ENCODE results near the gene C19orf67.
A peak's percentile ranks its signal among the peaks of the same experiment; 100 is the strongest.

The C19orf67 gene

GRCh38 chr19:14107581-14108461, 22.2 kb upstream of the C19orf67 start:
- DNase-seq, result peak; percentile 73

GRCh38 chr19:14106840-14107239, 21.3 kb upstream of the C19orf67 start:
- peak; percentile 58 for DNase-seq

GRCh38 chr19:14105680-14106079, 20.1 kb upstream of the C19orf67 start:
- DNase-seq, result no peak

GRCh38 chr19:14103310-14103709, 17.7 kb upstream of the C19orf67 start:
- DNase-seq, result peak; percentile 22

GRCh38 chr19:14102756-14103155, 17.2 kb upstream of the C19orf67 start:
- peak; percentile 11 for DNase-seq

GRCh38 chr19:14102102-14102696, 16.6 kb upstream of the C19orf67 start:
- DNase-seq, result no peak

GRCh38 chr19:14101003-14101545, 15.5 kb upstream of the C19orf67 start:
- DNase-seq, result no peak

- no peak for DNase-seq
Observed at GRCh38 chr19:14097532-14098151, 12.1 kb upstream of the C19orf67 start.

- DNase-seq, result peak; percentile 11
Observed at GRCh38 chr19:14096272-14096992, 10.8 kb upstream of the C19orf67 start.

GRCh38 chr19:14094854-14095253, 9.3 kb upstream of the C19orf67 start:
- DNase-seq, result no peak

- DNase-seq, result no peak
Observed at GRCh38 chr19:14093117-14093823, 7.7 kb upstream of the C19orf67 start.

- DNase-seq, result peak; percentile 58
Observed at GRCh38 chr19:14091813-14092462, 6.4 kb upstream of the C19orf67 start.

- peak; percentile 80 for DNase-seq
Observed at GRCh38 chr19:14091081-14091812, 5.7 kb upstream of the C19orf67 start.

- DNase-seq, result peak; percentile 95
Observed at GRCh38 chr19:14090509-14091080, 5.0 kb upstream of the C19orf67 start, which contains the start of gene SAMD1. TSS of gene SAMD1 (minus strand) at chr19:14090751.

GRCh38 chr19:14089662-14090508, 4.3 kb upstream of the C19orf67 start:
- DNase-seq, result no peak

GRCh38 chr19:14089412-14089661, 3.8 kb upstream of the C19orf67 start:
- no peak for DNase-seq

GRCh38 chr19:14088634-14089411, 3.2 kb upstream of the C19orf67 start:
- no peak for DNase-seq

- DNase-seq, result no peak
Observed at GRCh38 chr19:14086098-14086497, 515 bp upstream of the C19orf67 start.

- DNase-seq, result no peak
Observed at GRCh38 chr19:14082675-14082960, 3.0 kb downstream of the C19orf67 start.

Measured in femur (tissue), 1 donor.